Breast epithelium (tissue), 4 donors: Measurements from ENCODE around the gene TRAPPC3. TPM values are rescaled to one million over a fixed set of nuclear protein-coding genes. Genes with fewer than 3 reads are reported as not detected.

Experiments
- DNase-seq, 2 donors: peaks; one replicate each; pipeline ENCODE4 v3.0.0-alpha.2; 2019; ENCODE audit warnings: low spot score in 2 of 2
- H3K27ac ChIP-seq, 2 donors: fragments of 200-600 bp; sonication (generic) in 1 of 2; one replicate each; pipeline ENCODE4 v1.5.1; 2016 to 2019; ENCODE audit warnings: mild to moderate bottlenecking in 1 of 2
- H3K27me3 ChIP-seq, 2 donors: fragments of 200-600 bp; sonication (generic) in 1 of 2; one replicate each; pipeline versions ENCODE4 v1.5.1 to v1.6.0; 2017 to 2019; ENCODE audit warnings: control low read depth in 1 of 2, mild to moderate bottlenecking in 1 of 2
- H3K36me3 ChIP-seq: fragments of 200-600 bp; one replicate; pipeline ENCODE4 v1.5.1; 2019
- H3K4me1 ChIP-seq, 2 donors: fragments of 200-600 bp; sonication (generic); one replicate each; pipeline ENCODE4 v1.5.1; 2016 to 2019; ENCODE audit warnings: control low read depth in 1 of 2
- H3K4me3 ChIP-seq, 3 donors: fragments of 200-600 bp; sonication (generic); 1 replicate in 2 of 3; 2 replicates in 1 of 3; pipeline ENCODE4 v1.5.1; 2016 to 2019; ENCODE audit warnings: mild to moderate bottlenecking in 3 of 3, moderate library complexity in 2 of 3
- H3K9me3 ChIP-seq, 2 donors: fragments of 200-600 bp; sonication (generic) in 1 of 2; one replicate each; pipeline ENCODE4 v1.5.1; 2016 to 2019; ENCODE audit warnings: control low read depth in 1 of 2
- CTCF ChIP-seq, 3 donors: fragments of 450-650 bp; IDR thresholded peaks; one replicate each; pipeline ENCODE4 v1.5.1; 2016 to 2017; ENCODE audit warnings: antibody characterized with exemption in 3 of 3, mild to moderate bottlenecking in 3 of 3, moderate library complexity in 3 of 3
- POLR2A ChIP-seq: fragments of 450-650 bp; IDR thresholded peaks from one replicate; pipeline ENCODE4 v1.6.1; 2016; ENCODE audit warnings: antibody characterized with exemption, mild to moderate bottlenecking, moderate library complexity
- POLR2AphosphoS5 ChIP-seq, 3 donors: sonication (generic); formaldehyde crosslinking; IDR thresholded peaks; one replicate each; pipeline ENCODE4 v1.6.1; 2017; ENCODE audit warnings: antibody characterized with exemption in 3 of 3
- intact Hi-C: fragments of 100-400 bp; cut with DNase I; formaldehyde crosslinking; loops from one replicate; pipeline ENCODE4 v1.15.1; 2023; ENCODE audit warnings: low total_unique reads
- total RNA-seq, 3 donors: library from RNA; depleted of rRNA; stranded (reverse); fragments of >200 nt; gene quantifications; one replicate each; pipeline ENCODE4 v1.1.0, GENCODE V29; 2016

Gene TRAPPC3
- total RNA-seq, 3 donors from 2014 or later = 107 to 118 (median 116) TPM

DNA sequence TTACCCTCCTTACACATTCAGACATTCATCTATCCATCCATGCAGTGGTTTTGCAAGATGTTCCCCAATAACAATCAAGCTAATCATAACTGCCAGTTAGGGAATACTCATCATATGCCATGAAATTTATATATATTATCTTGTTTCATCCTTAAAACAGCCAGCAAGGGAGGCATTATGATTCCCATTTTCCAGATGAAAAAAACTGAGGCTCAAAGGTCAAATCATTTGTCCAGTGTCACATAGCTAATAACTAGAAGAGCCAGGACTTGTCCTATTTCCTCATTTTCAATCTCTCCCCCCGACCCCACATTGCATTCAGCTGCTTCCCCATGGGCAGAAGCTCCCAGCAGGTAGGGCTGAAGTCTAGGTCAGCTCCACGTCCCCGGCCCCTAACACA lies 17.3 kb downstream of the TRAPPC3 start:
- no peak overlapping the region for H3K27ac ChIP-seq
- DNase-seq = no peak
- H3K4me3 ChIP-seq = no peak overlapping the region
- TF ChIP-seq POLR2A (no peak), CTCF (IDR thresholded peaks at IDR 0.05) (no peak), POLR2AphosphoS5 (IDR thresholded peaks at IDR 0.05) (no peak)
- intact Hi-C loops = no loop called here
- peaks cover 7% of the 10 kb centered on the region in 2 donors for H3K4me1 ChIP-seq
- no peaks in the 10 kb centered on the region for H3K9me3 ChIP-seq
- no peaks in the 10 kb centered on the region for H3K27me3 ChIP-seq
- no peaks in the 10 kb centered on the region for H3K36me3 ChIP-seq

DNA sequence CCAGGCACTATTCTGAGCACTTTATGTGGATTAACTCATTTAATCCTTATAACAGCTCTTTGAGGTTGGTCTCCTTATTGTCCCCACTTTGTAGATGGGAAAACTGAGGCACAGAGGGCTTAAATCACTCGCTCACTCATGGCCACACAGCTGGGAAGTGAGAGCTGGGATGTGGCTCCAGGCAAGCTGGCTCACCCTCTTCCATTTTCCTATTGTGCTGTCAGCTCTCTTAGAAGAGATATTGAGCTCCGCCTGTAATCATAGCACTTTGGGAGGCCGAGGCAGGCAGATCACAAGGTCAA lies 20.4 kb downstream of the TRAPPC3 start:
- peak overlapping the region in 1 of 2 donors; percentile 37 for H3K27ac ChIP-seq
- H3K9me3 ChIP-seq = no peaks in the 10 kb centered on the region
- intact Hi-C loops = loop anchor here (2.0 kb wide), 1 partner anchor 20 kb away; no protein-coding TSS in a partner anchor
- TF ChIP-seq POLR2A = no peak
- no peak for TF ChIP-seq POLR2AphosphoS5 (IDR thresholded peaks at IDR 0.05)
- TF ChIP-seq CTCF (IDR thresholded peaks at IDR 0.05) = no peak
- H3K4me1 ChIP-seq = no peaks in the 10 kb centered on the region
- DNase-seq = no peak
- no peaks in the 10 kb centered on the region for H3K27me3 ChIP-seq
- H3K36me3 ChIP-seq = no peaks in the 10 kb centered on the region
- H3K4me3 ChIP-seq = no peak overlapping the region

- intact Hi-C loops = loop anchor here (2.0 kb wide), 1 partner anchor 20 kb away; no protein-coding TSS in a partner anchor
- no peaks in the 10 kb centered on the region for H3K9me3 ChIP-seq
- H3K4me1 ChIP-seq = no peaks in the 10 kb centered on the region
- TF ChIP-seq POLR2AphosphoS5 (IDR thresholded peaks at IDR 0.05) (no peak), CTCF (IDR thresholded peaks at IDR 0.05) (no peak), POLR2A (no peak)
- H3K36me3 ChIP-seq = no peaks in the 10 kb centered on the region
- H3K27ac ChIP-seq = peak overlapping the region in 1 of 2 donors; percentile 37
- peak in 1 of 2 donors; percentile 57 for DNase-seq
- no peaks in the 10 kb centered on the region for H3K27me3 ChIP-seq
- no peak overlapping the region for H3K4me3 ChIP-seq
Measured at GRCh38 chr1:36128126-36128904, 21.0 kb downstream of the TRAPPC3 start.

GRCh38 chr1:36126797-36127500 lies 22.3 kb downstream of the TRAPPC3 start:
- intact Hi-C loops = loop anchor here (1.0 kb wide), 1 partner anchor 15 kb away; no protein-coding TSS in a partner anchor
- H3K27me3 ChIP-seq = no peaks in the 10 kb centered on the region

More at GRCh38 chr1:36126797-36127500, 22.3 kb downstream of the TRAPPC3 start:
- DNase-seq = no peak
- Histone ChIP-seq H3K9me3 (no peaks in the 10 kb centered on the region), H3K27ac (no peak overlapping the region), H3K36me3 (no peaks in the 10 kb centered on the region), H3K4me1 (no peaks in the 10 kb centered on the region), H3K4me3 (no peak overlapping the region)
- no peak for TF ChIP-seq POLR2A
- TF ChIP-seq POLR2AphosphoS5 (IDR thresholded peaks at IDR 0.05) = no peak
- no peak for TF ChIP-seq CTCF (IDR thresholded peaks at IDR 0.05)
